Stimulated activated CD4-positive, alpha-beta T cell treated with anti-CD3 and anti-CD28 coated beads, Interleukin-12 subunit alpha, Interleukin-12 subunit beta, amount 100 ng/mL, for 48 hours (primary cell): ENCODE results near the gene ROR1.

Experiments used
- DNase-seq, 3 donors: peaks; one replicate each; pipeline ENCODE4 v3.0.0-alpha.2; 2020; ENCODE audit warnings: low read depth in 2 of 3, low spot score in 1 of 3

The ROR1 gene

DNA sequence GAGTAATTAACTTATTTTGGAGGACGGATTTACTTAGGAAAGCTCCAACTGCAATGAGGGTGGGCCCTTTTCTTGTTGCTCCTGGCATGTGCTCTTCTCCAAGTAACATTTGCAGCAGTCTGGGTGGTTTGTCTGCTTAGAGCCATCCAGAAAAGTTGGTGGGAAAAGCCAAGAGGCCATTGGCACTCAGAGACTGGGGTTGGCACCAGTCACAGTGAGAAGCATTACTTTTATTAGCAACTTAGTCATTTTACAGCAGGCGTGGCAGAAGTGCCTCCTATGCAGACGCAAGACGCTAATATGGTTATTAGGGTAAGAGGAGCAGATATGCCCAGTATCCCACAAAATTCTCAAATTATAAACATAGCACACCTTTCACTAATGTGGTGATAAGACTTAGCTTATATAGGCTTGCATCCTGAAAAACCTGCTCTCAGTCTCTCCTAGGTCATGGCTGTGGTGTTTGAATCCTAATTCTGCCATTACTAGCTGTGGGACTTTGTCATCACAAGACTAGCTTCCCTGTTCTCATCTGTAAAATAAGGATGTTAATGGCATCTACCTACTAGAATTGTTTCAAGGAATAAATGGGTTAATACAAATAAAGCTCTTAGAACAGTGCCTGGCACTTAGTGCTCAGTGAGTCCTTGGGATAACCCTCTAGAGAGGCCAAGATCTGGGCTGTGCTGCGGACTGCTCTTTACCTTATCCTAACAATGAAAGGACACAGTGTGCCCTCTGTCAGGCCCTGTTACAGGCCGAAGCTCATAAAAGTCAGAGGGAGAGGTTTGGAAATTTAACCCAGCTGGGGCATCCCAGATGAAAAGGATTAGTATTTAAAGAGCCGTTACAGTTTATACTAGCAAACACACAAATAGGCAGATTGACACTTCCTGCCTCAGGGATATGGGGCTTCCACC, 154.6 kb downstream of the ROR1 start:
- DNase-seq: no peak

- no peak for DNase-seq
Observed at GRCh38 chr1:63929106-63929478, 155.3 kb downstream of the ROR1 start.

GRCh38 chr1:63931468-63931867, 157.7 kb downstream of the ROR1 start:
- DNase-seq: no peak

- no peak for DNase-seq
Observed at GRCh38 chr1:63934697-63935096, 160.9 kb downstream of the ROR1 start.

DNA sequence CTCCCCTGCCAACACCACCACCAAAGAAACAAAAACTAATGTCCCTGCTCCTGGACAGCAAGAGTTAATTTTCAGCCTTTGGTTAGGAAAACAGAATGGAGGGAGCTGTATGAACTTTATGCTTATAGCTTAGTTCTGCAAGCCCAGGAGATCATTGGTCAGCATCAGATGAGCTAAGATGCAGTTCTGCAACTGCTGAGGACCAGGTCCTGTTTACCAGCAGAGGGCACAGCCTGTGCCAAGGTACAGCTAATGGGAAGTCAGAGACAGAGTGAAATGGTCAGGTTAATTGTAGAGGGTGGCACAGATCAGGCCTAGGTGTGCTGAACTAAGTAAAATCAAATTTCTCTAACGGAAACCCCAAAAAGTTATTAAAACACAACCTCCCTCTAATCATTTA, 161.3 kb downstream of the ROR1 start:
- no peak for DNase-seq

DNA sequence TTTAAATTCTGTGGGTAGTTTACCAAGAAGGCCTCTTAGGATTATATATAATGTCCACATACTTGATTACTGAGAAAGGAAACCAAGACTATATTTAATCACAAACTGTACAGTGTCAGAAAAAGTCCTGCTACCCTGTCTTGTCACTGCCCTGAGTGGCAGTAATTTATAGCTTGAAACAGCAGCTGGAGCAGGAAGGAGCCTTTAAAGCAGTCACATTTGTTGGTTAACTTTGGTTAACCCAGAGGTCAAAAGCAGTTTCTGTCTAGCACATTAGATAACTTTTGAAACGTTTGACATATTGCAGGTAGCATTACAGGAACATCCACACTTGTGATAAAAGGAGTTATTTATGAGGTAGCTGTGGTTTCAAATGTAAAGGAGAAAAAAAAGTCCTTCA, 161.7 kb downstream of the ROR1 start:
- no peak for DNase-seq

DNA sequence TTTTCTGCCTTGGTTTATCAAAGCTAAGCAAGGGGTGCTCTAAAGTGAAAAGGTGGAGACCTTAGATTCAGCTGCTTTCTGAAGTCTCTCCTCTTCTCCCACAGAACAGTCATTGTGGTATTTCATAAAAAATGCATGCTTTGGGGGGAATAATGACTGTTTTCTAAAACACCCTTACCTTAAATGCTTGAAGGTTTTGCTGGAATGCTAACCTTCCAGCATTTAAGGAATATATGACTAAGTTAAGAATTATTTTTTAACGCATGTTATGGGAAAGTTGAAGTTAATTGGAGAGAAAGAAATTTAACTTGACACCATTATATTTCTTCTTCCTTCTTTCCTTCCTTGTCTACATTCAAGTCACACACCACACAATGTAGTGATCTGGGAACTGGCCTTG, 162.5 kb downstream of the ROR1 start:
- no peak for DNase-seq

DNA sequence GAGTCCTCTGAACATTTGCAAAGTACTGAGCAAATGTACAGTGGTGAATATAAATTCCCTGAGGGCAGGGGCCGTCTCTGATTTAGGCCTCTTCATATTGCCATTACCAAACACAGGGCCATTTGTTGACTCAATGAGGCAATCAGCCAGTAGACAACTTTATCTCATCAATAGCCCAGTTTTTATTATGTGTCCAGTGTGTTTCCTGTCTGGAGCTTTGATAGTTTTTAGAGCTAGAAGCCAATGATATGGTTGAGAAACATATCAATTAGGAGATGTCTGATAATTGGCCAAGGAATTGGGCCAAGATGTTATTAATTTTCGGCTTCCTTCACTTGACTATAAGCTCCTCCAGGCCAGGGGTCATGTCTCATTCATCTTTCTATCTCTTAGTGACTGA, 163.0 kb downstream of the ROR1 start:
- no peak for DNase-seq

DNA sequence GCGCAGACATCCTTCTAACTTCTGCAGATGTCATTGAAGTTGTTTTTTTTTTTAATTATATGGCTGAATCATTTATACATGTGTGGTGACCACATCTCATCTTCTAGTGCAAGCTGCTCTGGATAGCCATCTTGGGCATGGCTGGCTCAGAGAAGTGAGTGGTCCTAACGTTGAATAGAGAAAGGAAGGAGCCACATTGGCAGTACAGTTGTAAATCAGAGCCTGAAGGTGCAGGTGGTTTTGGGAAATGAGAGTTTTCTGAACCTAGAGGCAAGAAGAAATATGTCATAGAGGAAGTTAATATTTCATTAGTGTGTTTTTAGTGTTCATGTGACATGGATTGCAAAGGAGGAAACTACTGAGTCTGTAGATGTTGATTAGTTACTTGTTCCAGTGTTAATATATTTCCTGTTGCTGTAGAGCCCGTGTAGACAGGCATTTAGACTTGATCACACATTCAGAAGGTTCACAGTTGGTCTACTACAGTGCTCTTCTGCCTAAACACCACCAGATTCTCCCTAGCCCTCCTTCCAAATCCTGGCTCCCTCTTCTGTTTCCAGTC, 163.7 kb downstream of the ROR1 start:
- DNase-seq: no peak

DNA sequence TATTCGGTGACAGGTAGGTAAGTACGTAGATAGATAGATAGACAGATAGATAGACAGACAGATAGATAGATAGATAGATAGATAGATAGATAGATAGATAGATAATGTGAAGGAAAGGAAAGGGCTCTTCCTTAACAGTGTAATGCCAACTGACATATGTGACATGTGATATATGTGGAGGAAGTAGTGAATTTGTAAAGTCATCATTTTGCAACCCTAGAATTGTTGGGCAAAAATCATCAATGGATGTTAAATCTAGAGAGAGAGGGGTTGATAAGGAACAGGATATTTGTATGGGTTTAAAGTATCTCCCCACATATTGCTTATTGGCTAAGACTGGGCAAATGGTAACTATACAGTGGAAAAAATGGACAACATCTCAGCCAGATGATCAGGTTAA, 166.6 kb downstream of the ROR1 start:
- DNase-seq: no peak

- no peak for DNase-seq
Observed at GRCh38 chr1:63943393-63943792, 169.6 kb downstream of the ROR1 start.

GRCh38 chr1:63945943-63946342, 172.1 kb downstream of the ROR1 start:
- no peak for DNase-seq

DNA sequence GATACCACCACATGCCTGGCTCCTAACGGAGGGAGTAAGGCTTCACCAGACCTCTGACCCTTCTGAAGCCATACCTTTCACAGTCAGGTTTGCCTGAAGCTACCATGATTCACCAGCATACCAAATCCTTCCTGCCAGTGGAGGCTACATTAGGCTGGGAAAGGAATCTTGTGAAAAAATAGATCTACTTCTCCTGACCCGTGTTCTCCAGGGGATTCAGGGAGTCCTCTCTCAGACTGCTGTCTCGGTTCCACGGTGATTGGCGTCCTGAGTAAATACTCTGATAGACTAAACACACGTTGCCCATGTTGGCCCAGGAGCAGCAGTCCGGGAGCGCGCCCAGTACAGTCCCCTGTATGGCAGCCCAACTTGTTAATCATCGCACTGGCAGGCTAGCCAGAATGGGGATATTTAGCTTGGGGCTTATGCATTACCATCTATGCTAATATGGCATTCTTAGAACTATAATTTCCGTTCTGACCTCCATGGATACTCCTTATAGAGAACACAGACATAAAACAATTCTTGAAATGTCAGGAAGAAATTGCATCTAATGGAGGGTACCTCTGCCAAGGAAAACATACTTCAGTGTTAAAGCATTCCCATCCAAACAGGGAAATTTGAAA, 173.2 kb downstream of the ROR1 start:
- DNase-seq: no peak

DNA sequence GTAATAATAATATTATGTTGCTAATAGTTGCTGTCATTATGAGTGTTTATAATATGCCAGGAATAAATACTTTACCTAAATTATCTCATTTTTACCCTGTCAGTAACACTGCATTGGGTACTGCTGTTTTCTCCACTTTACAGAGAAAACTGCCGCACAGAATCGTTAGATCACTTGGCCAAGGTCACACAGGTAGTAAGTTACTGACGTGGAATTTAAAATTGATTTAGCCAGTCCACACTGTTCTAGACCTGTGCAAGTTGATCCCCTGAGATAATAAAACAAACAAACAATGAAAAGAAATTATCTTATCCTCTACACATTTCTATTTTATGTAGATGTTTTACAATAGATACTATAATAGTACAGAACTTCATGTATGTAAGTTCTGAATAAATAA, 174.1 kb downstream of the ROR1 start:
- no peak for DNase-seq

GRCh38 chr1:63950023-63950422, 176.2 kb downstream of the ROR1 start:
- DNase-seq: no peak

GRCh38 chr1:63951059-63951946, 177.5 kb downstream of the ROR1 start:
- no peak for DNase-seq

DNA sequence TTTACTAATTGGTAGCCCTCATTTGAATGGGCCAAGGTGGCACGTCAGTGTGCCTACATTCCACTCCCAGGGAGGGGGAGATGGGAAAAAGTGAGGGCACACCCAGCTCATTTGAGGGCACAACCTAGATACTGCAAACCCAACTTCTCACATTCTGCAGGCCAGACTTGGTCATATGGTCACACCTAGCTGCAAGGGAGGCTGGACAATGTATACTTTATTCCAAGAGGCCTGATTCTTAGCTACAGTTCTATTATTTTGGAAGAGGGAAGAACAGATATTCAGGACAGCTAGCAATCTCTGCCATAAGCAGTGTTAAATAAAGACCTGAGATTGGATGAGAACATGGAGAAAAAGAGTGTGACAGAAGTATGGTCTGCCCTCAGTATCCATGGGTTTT, 180.4 kb downstream of the ROR1 start:
- DNase-seq: no peak

DNA sequence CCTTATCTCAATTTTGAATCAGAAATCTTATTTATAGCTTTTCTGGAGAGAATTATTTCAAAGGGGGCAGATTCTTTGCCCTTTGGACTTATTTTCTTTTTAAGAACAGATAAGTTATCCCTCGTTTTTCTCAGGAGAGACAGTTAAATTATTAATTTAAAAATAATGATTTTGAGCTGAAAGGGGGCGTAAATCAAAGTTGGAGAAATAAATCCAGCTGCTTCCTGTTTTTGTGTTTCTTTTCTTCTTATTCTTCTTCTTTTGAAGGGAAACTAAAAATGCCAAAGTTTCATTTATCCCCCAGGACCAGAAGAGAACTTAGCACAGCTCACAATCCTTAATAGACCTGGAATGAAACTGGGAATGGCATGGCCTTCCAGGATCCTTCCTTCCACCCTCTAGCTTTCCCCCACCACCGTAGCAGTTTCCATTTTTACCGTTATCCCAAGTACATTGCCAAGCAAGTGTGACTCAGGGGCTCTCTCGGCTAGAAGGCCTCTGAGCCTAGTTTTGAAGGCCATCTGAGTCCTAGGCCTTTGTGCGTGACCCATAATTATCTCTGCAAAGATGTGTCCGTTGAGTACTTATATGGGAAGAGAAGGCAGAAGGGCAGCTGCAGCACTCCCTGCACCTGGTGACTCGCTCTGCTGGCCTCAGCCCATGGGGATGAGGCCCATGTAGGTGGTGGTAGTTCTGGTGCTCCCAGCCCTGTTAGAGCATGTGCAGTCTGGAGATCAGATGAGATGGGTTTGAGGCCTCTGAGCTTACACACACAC, 181.7 kb downstream of the ROR1 start:
- DNase-seq: no peak

DNA sequence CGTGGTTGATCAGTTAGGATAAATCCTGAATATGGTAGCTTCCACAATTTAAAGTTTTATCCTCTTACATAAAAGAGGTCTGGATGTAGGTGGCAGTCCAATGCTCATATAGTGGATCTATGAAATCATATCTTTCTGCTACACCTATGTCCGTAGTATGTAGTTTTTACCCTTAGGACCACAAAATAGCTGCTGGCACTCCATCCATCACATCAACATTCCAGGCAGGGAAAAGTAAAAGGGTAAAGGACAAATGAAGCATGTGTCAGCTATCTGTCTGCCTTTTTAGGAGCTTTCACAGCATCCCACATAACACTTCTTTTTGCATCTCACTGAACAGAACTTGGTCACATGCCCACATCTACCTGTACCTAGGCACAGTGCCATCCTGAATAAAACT, 184.7 kb downstream of the ROR1 start:
- DNase-seq: no peak

DNA sequence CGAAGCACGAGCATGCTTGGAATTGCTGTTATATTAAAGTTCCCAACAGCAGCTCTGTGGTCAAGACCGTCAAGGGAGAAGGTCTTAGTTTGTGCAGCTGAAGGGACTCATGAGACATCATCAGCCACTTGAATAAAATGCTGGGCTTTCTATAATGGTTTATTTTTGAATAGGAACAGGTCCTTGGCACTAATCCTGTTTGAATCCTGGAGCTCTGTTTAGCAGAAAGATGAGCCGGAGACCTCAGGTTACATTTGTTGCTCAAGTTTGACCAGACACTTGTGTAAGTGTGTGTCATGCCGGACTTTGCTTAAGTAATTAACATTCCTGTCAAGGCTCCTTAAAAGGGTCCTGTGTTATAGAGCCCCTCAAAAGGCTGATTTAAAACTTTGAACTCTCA, 186.5 kb downstream of the ROR1 start:
- no peak for DNase-seq

GRCh38 chr1:63966016-63966415, 192.2 kb downstream of the ROR1 start:
- DNase-seq: no peak
